HUDEP-2 (cell line): ENCODE results near the gene TMEM178B.
"Not testable (repeated sequence)": the region's sequence is repeated elsewhere in the genome, so short reads cannot be mapped to it uniquely, and the experiment has no call there.

Experiments
- DNase-seq, 76 experiments: peaks; one replicate each; lab custom pipeline; 2025; ENCODE audit not compliant: unreplicated experiment in 76 of 76; lab: John Stamatoyannopoulos, UW

The TMEM178B gene

DNA sequence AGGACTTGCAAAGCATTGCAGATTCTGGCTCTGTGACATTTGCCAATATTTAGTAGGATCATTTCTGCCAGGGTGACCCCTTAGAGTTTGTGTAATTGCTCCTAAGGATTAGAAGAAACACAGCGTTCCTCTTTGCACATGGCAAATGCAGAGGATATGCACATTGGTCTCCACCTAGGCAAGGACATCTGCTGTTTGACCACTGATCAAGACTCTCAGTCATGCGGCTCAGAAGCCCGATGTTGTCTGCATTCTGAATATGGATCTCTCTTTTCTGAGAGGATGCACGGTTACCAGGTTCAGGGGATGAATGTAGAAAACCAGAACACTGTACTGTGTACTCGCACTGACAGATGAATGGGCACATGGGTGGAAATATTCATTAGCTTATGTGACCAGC lies 296.8 kb downstream of the TMEM178B start:
- DNase-seq, result no peak

- DNase-seq, result no peak
These were observed 300.6 kb downstream of the TMEM178B start for GRCh38 chr7:141374425-141374824.

DNA sequence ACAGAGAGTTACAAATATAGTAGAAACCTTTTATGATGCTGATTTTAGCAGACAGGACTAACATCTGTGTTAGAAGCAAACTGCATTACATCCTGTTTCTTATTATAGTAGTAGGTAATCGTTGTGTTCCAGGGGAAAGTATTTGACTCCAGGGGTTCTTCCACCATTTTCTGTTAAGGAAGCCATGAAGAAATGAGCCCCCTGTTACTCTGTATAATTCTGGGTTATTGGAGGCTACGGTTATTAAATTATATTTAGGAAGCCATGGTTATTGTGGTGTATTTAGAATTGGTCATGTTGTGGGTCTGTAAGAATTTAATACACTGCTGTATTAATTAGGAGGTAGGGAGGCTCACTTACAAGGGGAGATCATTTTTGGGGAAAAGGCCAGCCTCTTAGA lies 301.6 kb downstream of the TMEM178B start:
- DNase-seq, result no peak

- DNase-seq, result no peak
These were observed 304.0 kb downstream of the TMEM178B start for GRCh38 chr7:141377906-141378305.

GRCh38 chr7:141378405-141378804 lies 304.5 kb downstream of the TMEM178B start:
- no peak for DNase-seq

DNA sequence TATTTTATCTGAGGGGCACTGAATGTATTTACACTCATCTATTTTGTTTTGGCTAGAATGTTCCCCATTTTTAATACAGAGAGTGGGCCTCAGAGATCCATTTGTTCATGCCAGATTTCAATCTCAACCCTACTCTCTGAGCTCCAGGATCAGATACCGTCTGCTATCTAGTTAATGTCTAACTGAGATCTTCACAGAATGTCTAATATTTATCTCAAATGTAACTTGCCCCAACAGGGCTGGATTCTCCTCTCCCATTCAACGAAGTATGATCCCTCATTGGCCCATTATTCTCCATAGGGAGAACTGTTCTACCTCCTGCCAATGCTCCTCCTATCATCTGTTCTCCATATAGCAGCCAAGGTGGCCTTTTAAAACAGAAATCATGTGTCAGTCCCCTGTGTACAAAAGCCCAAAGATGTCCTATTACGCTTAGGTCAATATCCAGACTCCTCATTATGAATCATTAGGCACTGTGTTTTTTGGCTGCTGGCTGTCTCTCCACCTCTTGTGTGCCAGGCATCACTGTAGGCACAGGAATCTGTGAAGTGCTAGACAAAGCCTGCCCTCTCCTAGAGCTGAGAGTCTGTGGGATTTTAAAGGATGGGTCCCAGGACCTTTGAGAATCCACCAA lies 308.0 kb downstream of the TMEM178B start:
- DNase-seq, result no peak

GRCh38 chr7:141383356-141383755 lies 309.5 kb downstream of the TMEM178B start:
- not testable (repeated sequence) for DNase-seq

GRCh38 chr7:141386881-141387280 lies 313.0 kb downstream of the TMEM178B start:
- DNase-seq, result no peak

DNA sequence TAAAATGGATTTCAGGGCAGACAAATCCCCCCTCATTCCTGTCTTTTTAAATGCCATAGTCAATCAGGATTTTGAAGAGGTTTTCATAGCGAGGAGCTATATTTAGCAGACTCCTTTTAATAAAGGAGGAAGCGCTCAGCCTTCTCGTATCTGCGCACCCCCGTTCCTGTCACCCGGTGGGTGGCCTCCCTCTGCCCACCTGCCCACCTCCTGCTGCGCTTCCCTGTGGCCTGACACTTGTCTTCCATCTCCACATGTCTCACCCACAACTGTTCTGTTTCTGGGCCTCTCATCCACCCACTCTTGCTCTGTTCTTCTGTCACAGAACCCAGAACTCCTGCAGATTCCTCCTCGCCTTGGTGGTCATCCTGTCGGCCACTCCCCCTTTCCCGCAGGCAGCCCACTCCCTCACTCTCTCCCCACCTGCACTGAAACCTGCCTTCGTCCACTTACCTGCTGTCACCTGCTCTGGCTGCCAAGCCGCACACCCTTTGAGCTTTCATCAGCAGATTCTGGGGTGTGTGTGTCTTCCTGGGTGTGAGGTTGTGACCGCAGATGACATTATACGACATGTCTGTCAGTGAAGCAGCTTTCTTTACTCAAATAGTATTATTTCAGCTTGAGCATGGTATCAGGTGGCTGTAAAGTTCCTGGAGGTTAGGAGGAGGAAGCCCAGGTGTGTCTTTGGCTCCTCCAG lies 313.8 kb downstream of the TMEM178B start:
- DNase-seq, result no peak

DNA sequence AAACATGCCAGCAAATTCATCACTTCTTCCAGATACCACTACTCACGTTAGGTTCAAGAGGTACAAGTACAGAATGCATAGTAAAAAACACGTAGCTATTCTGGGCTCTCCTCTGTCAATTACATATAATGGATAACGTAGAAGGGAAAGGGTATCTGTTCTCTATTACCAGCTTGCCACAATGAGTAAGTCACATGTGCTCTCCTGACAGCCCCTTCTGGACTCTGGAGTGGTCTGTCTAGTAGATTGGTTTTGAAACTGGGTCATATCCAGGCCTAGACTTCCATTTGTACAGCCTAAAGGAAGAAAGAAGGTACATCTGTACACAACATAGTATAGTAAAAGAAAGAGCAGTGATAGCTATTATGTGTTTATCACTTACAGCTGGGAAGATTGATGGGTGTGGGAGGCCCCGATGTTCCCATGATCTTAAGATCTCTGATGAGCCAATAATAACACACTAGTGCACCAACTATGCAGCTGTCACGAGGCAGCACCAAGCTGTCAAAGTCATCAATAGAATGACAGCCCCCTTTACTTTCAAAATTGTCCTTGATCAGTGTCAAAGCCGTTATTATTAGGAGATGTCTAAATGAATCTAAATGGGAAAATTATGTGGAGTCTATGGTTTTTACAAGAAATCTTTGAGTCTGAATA lies 315.4 kb downstream of the TMEM178B start:
- no peak for DNase-seq

DNA sequence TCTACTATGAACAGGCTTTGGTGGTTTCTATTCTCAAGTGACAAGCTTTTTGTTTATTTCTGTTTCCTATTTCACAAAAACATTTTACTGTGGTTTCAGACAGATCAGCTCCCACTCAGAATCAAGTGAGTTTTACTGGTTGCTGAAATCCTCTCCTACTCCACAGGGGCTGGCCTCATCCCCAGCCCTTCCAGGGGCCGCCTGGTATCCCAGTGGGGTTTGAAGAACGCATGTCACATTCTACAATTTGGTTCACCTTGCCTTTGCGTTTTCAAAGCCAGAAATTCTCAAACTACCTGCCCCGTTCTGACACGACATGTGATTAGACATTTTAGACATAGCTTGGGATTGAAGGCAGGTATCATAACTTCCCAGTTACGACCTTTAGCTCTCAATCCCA lies 316.5 kb downstream of the TMEM178B start:
- no peak for DNase-seq

- DNase-seq, result no peak
These were observed 319.2 kb downstream of the TMEM178B start for GRCh38 chr7:141393056-141393455.

DNA sequence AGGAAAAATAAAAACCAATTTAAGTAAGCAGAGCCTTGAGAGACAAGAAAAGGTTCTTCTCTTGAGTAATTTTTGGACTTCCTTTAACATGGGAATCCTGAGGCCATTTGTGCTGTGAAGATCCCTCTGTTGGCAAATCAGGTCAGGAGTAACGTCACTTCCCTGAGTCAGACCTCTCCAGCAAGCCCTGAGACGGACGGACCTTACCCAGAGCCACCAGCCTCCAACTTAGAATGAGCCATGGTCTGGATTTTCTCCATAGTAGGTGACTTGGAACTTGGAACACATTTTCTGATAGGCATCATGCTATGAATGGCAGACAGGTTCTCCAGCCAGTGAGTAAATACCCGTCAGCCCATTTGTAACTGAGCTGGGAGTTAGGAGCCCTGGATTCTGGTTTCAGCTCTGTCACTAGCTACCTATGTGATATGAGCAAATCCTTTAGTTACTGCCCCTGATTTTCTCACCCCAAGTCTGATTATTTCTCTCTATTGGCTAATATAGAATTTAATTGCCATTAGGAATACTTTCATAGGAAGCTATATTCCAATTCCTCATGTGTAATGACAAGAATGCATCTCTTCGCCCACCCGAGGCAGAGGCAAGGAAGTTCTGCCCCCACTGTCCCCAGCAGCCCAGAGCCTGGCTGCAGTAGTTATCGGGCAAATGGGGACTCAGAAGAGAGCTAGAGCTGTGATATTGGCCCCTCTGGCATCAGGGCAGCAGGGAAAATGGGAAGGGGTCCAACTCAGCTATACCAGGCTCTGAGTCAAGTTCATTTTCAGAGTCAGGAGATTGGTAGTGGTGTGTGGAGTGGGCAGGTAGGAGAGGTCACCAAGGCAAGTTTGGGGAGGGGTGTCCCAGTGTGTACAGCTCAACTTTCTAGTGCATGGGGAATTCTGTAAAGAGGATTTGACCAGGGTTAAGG lies 323.6 kb downstream of the TMEM178B start:
- DNase-seq, result no peak

GRCh38 chr7:141400356-141400755 lies 326.5 kb downstream of the TMEM178B start:
- DNase-seq, result no peak

GRCh38 chr7:141402277-141402996 lies 328.6 kb downstream of the TMEM178B start:
- no peak for DNase-seq

DNA sequence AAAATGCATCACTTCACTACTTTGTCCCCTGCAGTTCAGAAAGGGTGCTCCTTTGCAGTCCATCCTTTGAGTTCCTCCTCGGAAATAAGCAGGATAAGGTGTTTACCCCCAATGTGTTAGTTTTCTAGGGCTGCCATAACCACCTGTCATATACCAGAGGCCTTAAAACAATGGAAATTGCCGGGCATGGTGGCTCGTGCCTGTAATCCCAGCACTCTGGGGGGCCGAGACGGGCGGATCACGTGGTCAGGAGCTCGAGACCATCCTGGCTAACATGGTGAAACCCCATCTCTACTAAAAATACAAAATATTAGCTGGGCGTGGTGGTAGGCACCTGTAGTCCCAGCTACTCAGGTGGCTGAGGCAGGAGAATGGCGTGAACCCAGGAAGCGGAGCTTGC lies 330.0 kb downstream of the TMEM178B start:
- not testable (repeated sequence) for DNase-seq

DNA sequence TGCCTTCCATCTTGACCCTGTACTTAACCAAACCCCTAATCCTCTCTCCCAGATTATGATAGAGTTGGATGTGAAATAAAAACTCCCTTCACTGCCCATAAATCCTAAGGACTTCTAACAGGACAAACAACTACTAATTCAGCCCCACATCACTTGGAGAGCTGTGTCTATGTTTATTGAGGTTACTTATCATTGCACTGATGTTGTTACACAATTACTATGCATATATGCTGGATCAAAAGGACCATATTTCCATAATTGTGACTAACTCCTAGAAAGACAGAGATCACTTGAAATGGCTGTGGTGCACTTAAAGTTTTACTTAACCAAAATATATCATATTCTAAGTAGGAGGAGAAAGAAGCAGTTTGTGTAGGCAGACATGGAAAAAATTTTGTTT lies 332.5 kb downstream of the TMEM178B start:
- DNase-seq, result no peak

GRCh38 chr7:141407893-141408292 lies 334.0 kb downstream of the TMEM178B start:
- no peak for DNase-seq

DNA sequence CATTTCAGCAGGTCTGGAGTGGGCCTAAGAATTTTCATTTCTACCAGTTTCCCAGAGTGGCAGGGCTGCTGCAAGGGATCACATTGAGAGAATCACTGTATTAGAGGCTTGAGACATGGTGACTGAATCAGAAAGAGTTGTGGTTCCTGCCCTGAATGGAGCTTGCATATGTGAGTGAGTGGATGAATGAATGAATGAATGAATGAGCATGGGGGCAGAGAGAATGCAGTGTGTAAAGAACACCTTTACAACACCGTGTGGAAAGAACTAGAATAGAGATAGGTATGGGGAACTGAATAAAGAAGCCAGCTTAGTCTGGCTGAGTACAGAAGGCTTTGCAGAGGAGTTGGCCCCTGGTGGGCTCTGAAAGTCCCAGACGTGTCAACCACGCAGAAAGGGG lies 334.6 kb downstream of the TMEM178B start:
- no peak for DNase-seq

DNA sequence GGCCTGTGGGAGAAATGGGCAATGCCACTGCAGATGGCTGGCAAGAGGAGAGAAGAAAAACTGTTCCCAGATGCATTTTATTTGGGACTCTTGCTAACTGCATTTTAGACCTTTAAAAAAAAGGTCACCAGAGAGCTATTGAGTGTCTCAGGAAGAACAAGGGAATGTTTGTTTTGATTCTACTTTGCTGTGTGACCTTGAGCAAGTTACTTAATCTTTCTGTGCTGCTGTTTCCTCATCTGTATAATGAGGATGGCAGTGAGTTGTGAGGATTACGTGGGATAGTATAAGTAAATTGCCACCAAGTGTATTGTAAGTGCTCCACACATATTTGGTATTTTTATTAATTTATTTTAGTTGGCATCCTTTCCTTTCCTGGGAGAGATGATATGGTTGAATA lies 335.4 kb downstream of the TMEM178B start:
- DNase-seq, result no peak
